Measurements from ENCODE around the gene PAX5.

Gene PAX5

GRCh38 chr9:36940500-36940853, 93.6 kb downstream of the PAX5 start:
- Histone ChIP-seq H3K9ac (ENCODE audit: low read depth, low read length) (no peak overlapping the region), H3K4me3 (ENCODE audit: low read depth, low read length) (no peak overlapping the region), H3K36me3 (ENCODE audit: control insufficient read depth, insufficient read depth, low read length) (no peaks in the 10 kb centered on the region), H3K9me3 (ENCODE audit: control insufficient read depth, insufficient read depth, low read length) (no peaks in the 10 kb centered on the region), H3K27me3 (ENCODE audit: control insufficient read depth, insufficient read depth, low read length) (no peaks in the 10 kb centered on the region), H3K4me1 (ENCODE audit: control insufficient read depth, insufficient read depth, low read length) (peaks cover 17% of the 10 kb centered on the region)

- H3K36me3 ChIP-seq (ENCODE audit: control insufficient read depth, insufficient read depth, low read length) = no peaks in the 10 kb centered on the region
Observed at GRCh38 chr9:36939655-36940499, 94.2 kb downstream of the PAX5 start.

GRCh38 chr9:36939214-36939613, 94.9 kb downstream of the PAX5 start:
- H3K36me3 ChIP-seq (ENCODE audit: control insufficient read depth, insufficient read depth, low read length) = no peaks in the 10 kb centered on the region
- H3K27me3 ChIP-seq (ENCODE audit: control insufficient read depth, insufficient read depth, low read length) = no peaks in the 10 kb centered on the region
- no peak overlapping the region for H3K9ac ChIP-seq (ENCODE audit: low read depth, low read length)

More at GRCh38 chr9:36939655-36940499, 94.2 kb downstream of the PAX5 start:
- Histone ChIP-seq H3K9ac (ENCODE audit: low read depth, low read length) (no peak overlapping the region), H3K4me3 (ENCODE audit: low read depth, low read length) (no peak overlapping the region), H3K27me3 (ENCODE audit: control insufficient read depth, insufficient read depth, low read length) (no peaks in the 10 kb centered on the region), H3K4me1 (ENCODE audit: control insufficient read depth, insufficient read depth, low read length) (peaks cover 17% of the 10 kb centered on the region), H3K9me3 (ENCODE audit: control insufficient read depth, insufficient read depth, low read length) (no peaks in the 10 kb centered on the region)

GRCh38 chr9:36938617-36939016, 95.5 kb downstream of the PAX5 start:
- no peaks in the 10 kb centered on the region for H3K36me3 ChIP-seq (ENCODE audit: control insufficient read depth, insufficient read depth, low read length)
- no peak overlapping the region for H3K9ac ChIP-seq (ENCODE audit: low read depth, low read length)
- H3K4me3 ChIP-seq (ENCODE audit: low read depth, low read length) = no peak overlapping the region
- H3K4me1 ChIP-seq (ENCODE audit: control insufficient read depth, insufficient read depth, low read length) = peaks cover 17% of the 10 kb centered on the region
- H3K9me3 ChIP-seq (ENCODE audit: control insufficient read depth, insufficient read depth, low read length) = no peaks in the 10 kb centered on the region
- no peaks in the 10 kb centered on the region for H3K27me3 ChIP-seq (ENCODE audit: control insufficient read depth, insufficient read depth, low read length)

More at GRCh38 chr9:36939214-36939613, 94.9 kb downstream of the PAX5 start:
- Histone ChIP-seq H3K9me3 (ENCODE audit: control insufficient read depth, insufficient read depth, low read length) (no peaks in the 10 kb centered on the region), H3K4me3 (ENCODE audit: low read depth, low read length) (no peak overlapping the region), H3K4me1 (ENCODE audit: control insufficient read depth, insufficient read depth, low read length) (peaks cover 17% of the 10 kb centered on the region)

- no peaks in the 10 kb centered on the region for H3K27me3 ChIP-seq (ENCODE audit: control insufficient read depth, insufficient read depth, low read length)
- no peaks in the 10 kb centered on the region for H3K9me3 ChIP-seq (ENCODE audit: control insufficient read depth, insufficient read depth, low read length)
- no peak overlapping the region for H3K9ac ChIP-seq (ENCODE audit: low read depth, low read length)
- no peaks in the 10 kb centered on the region for H3K36me3 ChIP-seq (ENCODE audit: control insufficient read depth, insufficient read depth, low read length)
- H3K4me1 ChIP-seq (ENCODE audit: control insufficient read depth, insufficient read depth, low read length) = peaks cover 17% of the 10 kb centered on the region
- no peak overlapping the region for H3K4me3 ChIP-seq (ENCODE audit: low read depth, low read length)
Observed at GRCh38 chr9:36937951-36938350, 96.1 kb downstream of the PAX5 start.

GRCh38 chr9:36937346-36937745, 96.7 kb downstream of the PAX5 start:
- H3K36me3 ChIP-seq (ENCODE audit: control insufficient read depth, insufficient read depth, low read length) = no peaks in the 10 kb centered on the region

GRCh38 chr9:36936498-36936831, 97.6 kb downstream of the PAX5 start:
- H3K9ac ChIP-seq (ENCODE audit: low read depth, low read length) = no peak overlapping the region
- no peaks in the 10 kb centered on the region for H3K36me3 ChIP-seq (ENCODE audit: control insufficient read depth, insufficient read depth, low read length)
- peaks cover 17% of the 10 kb centered on the region for H3K4me1 ChIP-seq (ENCODE audit: control insufficient read depth, insufficient read depth, low read length)
- no peaks in the 10 kb centered on the region for H3K27me3 ChIP-seq (ENCODE audit: control insufficient read depth, insufficient read depth, low read length)
- no peaks in the 10 kb centered on the region for H3K9me3 ChIP-seq (ENCODE audit: control insufficient read depth, insufficient read depth, low read length)
- no peak overlapping the region for H3K4me3 ChIP-seq (ENCODE audit: low read depth, low read length)

More at GRCh38 chr9:36937346-36937745, 96.7 kb downstream of the PAX5 start:
- Histone ChIP-seq H3K4me3 (ENCODE audit: low read depth, low read length) (no peak overlapping the region), H3K9me3 (ENCODE audit: control insufficient read depth, insufficient read depth, low read length) (no peaks in the 10 kb centered on the region), H3K4me1 (ENCODE audit: control insufficient read depth, insufficient read depth, low read length) (peaks cover 17% of the 10 kb centered on the region), H3K27me3 (ENCODE audit: control insufficient read depth, insufficient read depth, low read length) (no peaks in the 10 kb centered on the region), H3K9ac (ENCODE audit: low read depth, low read length) (no peak overlapping the region)

GRCh38 chr9:36935768-36936497, 98.1 kb downstream of the PAX5 start:
- no peaks in the 10 kb centered on the region for H3K36me3 ChIP-seq (ENCODE audit: control insufficient read depth, insufficient read depth, low read length)
- H3K4me3 ChIP-seq (ENCODE audit: low read depth, low read length) = no peak overlapping the region
- H3K9me3 ChIP-seq (ENCODE audit: control insufficient read depth, insufficient read depth, low read length) = no peaks in the 10 kb centered on the region
- peaks cover 17% of the 10 kb centered on the region for H3K4me1 ChIP-seq (ENCODE audit: control insufficient read depth, insufficient read depth, low read length)
- no peak overlapping the region for H3K9ac ChIP-seq (ENCODE audit: low read depth, low read length)
- H3K27me3 ChIP-seq (ENCODE audit: control insufficient read depth, insufficient read depth, low read length) = no peaks in the 10 kb centered on the region

- Histone ChIP-seq H3K36me3 (ENCODE audit: control insufficient read depth, insufficient read depth, low read length) (no peaks in the 10 kb centered on the region), H3K9me3 (ENCODE audit: control insufficient read depth, insufficient read depth, low read length) (no peaks in the 10 kb centered on the region), H3K9ac (ENCODE audit: low read depth, low read length) (no peak overlapping the region), H3K4me3 (ENCODE audit: low read depth, low read length) (no peak overlapping the region), H3K27me3 (ENCODE audit: control insufficient read depth, insufficient read depth, low read length) (no peaks in the 10 kb centered on the region), H3K4me1 (ENCODE audit: control insufficient read depth, insufficient read depth, low read length) (peaks cover 17% of the 10 kb centered on the region)
Observed at GRCh38 chr9:36935332-36935731, 98.7 kb downstream of the PAX5 start.

GRCh38 chr9:36934478-36935065, 99.5 kb downstream of the PAX5 start:
- no peak overlapping the region for H3K9ac ChIP-seq (ENCODE audit: low read depth, low read length)
- no peaks in the 10 kb centered on the region for H3K27me3 ChIP-seq (ENCODE audit: control insufficient read depth, insufficient read depth, low read length)
- H3K4me3 ChIP-seq (ENCODE audit: low read depth, low read length) = no peak overlapping the region
- H3K9me3 ChIP-seq (ENCODE audit: control insufficient read depth, insufficient read depth, low read length) = no peaks in the 10 kb centered on the region
- no peaks in the 10 kb centered on the region for H3K36me3 ChIP-seq (ENCODE audit: control insufficient read depth, insufficient read depth, low read length)
- peaks cover 17% of the 10 kb centered on the region for H3K4me1 ChIP-seq (ENCODE audit: control insufficient read depth, insufficient read depth, low read length)

- Histone ChIP-seq H3K27me3 (ENCODE audit: control insufficient read depth, insufficient read depth, low read length) (no peaks in the 10 kb centered on the region), H3K9ac (ENCODE audit: low read depth, low read length) (no peak overlapping the region), H3K4me3 (ENCODE audit: low read depth, low read length) (no peak overlapping the region), H3K9me3 (ENCODE audit: control insufficient read depth, insufficient read depth, low read length) (no peaks in the 10 kb centered on the region), H3K4me1 (ENCODE audit: control insufficient read depth, insufficient read depth, low read length) (peaks cover 17% of the 10 kb centered on the region), H3K36me3 (ENCODE audit: control insufficient read depth, insufficient read depth, low read length) (no peaks in the 10 kb centered on the region)
Observed at GRCh38 chr9:36933676-36934215, 100.3 kb downstream of the PAX5 start.
